ENCODE results near the gene OGA. TPM values are rescaled to one million over a fixed set of nuclear protein-coding genes. Genes with fewer than 3 reads are reported as not detected.

The OGA gene
- total RNA-seq, 4 donors from 2014 or later = 160 to 233 (median 190) TPM

GRCh38 chr10:101759309-101760247, 58.7 kb downstream of the OGA start:
- TF ChIP-seq, protein P1, sequence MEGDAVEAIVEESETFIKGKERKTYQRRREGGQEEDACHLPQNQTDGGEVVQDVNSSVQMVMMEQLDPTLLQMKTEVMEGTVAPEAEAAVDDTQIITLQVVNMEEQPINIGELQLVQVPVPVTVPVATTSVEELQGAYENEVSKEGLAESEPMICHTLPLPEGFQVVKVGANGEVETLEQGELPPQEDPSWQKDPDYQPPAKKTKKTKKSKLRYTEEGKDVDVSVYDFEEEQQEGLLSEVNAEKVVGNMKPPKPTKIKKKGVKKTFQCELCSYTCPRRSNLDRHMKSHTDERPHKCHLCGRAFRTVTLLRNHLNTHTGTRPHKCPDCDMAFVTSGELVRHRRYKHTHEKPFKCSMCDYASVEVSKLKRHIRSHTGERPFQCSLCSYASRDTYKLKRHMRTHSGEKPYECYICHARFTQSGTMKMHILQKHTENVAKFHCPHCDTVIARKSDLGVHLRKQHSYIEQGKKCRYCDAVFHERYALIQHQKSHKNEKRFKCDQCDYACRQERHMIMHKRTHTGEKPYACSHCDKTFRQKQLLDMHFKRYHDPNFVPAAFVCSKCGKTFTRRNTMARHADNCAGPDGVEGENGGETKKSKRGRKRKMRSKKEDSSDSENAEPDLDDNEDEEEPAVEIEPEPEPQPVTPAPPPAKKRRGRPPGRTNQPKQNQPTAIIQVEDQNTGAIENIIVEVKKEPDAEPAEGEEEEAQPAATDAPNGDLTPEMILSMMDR (IDR thresholded peaks at IDR 0.05; ENCODE audit: low read depth) = no peak

GRCh38 chr10:101758858-101759257, 59.4 kb downstream of the OGA start:
- TF ChIP-seq, protein P1 (IDR thresholded peaks at IDR 0.05; ENCODE audit: low read depth) = no peak

DNA sequence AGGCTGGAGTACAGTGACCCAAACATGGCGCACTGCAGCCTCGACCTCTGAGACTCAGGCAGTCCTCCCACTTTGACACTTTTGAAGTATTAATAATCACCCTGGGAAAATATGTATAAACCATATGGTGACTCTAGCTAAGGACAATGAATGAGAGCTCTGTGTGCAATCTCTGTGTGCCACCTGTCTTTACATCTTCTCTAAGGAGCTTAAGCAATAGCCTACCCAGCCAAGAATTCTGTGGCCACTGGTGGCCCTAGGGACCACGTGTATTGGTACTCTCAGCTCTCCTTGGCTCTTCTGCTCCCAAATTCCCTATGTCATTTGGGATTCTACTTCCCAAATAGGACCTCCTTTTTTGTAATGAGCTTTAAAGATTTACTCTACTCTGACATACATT, 66.0 kb downstream of the OGA start:
- TF ChIP-seq, protein P1 (IDR thresholded peaks at IDR 0.05; ENCODE audit: low read depth) = no peak

DNA sequence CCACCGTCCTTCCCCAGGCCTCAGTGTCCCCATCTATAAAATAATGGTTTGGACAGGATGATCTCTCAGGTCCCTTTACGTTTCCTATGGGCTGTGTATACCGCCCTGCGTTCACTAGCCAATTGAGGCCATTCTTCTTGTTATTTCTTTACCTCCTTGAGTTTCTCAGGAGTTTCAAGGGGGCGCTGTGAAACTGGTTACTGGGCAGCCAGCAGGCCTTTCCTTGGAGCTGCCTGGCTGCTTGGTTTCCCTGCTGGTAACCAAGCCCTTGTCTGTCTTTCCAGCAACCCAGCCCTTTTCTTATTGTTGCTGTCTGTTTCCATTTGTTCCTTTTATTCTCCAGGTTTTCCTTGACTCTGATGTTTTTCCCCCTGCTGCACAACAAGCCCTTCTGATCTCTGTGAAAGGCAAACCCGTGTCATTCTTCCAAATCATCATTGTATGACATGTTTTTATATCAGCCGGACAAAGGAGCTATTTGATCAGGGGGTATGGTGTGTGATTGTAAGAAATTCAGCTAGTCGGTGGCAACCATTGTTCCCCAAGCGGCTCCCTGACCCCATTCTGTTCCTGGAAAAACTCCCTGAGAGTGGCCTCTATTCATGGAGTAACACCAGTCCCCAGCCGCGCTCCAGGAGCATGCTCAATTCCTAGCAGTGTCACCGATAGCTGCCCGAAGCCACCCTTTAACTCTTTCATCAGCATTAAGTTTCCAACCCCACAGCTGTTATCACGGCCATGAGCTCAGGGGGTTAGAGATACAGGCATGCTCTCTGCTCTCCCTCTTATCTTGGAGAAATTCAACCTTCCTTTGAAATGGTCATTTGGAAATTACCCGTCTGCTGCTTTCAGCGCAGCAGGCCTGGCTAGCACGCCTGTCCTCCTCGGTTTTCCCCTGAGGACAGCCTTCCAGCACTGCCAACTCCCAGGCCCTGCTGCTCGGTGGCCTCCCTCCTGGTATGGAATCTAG, 68.9 kb downstream of the OGA start:
- TF ChIP-seq, protein P1 (IDR thresholded peaks at IDR 0.05; ENCODE audit: low read depth) = no peak

DNA sequence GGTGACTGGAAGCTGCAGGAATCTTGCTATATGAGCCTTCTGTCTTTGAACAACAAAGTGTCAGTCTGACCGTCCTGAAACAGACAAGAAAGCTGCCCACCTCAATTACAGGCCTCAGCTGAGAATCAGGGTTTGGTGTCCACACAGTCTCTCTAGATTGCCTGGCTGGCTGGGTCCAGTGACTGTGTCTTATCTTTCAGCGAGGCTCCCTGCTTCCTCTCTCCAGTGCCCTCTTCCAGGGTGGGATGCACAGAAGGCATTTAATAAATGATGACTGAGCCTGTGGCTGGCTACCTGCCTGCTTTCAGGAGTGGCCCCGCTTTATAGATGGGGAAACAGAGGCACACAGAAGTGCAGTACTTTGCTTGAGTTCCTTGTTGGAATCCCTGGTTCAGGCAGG, 69.7 kb downstream of the OGA start:
- TF ChIP-seq, protein P1 (IDR thresholded peaks at IDR 0.05; ENCODE audit: low read depth) = no peak

- TF ChIP-seq, protein P1 (IDR thresholded peaks at IDR 0.05; ENCODE audit: low read depth) = no peak
These were observed 73.1 kb downstream of the OGA start for GRCh38 chr10:101745074-101745696.
